Liver (tissue), 9 donors: ENCODE results near the gene TMTC2. TPM values are rescaled to one million over a fixed set of nuclear protein-coding genes. Genes with fewer than 3 reads are reported as not detected.

Source experiments
- DNase-seq: peaks from one replicate; pipeline ENCODE4 v3.0.0-alpha.2; 2017; ENCODE audit warnings: low spot score
- H3K27ac ChIP-seq, 2 donors: one replicate each; pipeline ENCODE4 v1.7.0; 2013; ENCODE audit warnings: inconsistent platforms in 2 of 2, low read length in 2 of 2, control low read depth in 1 of 2, low read depth in 1 of 2, mild to moderate bottlenecking in 1 of 2
- H3K27me3 ChIP-seq, 4 donors: one replicate each; pipeline versions ENCODE4 v1.6.1 to v1.7.0; 2013; ENCODE audit warnings: low read length in 3 of 4, inconsistent platforms in 1 of 4, mild to moderate bottlenecking in 1 of 4, moderate library complexity in 1 of 4; ENCODE audit not compliant: control insufficient read depth in 4 of 4, insufficient read depth in 4 of 4
- H3K36me3 ChIP-seq, 4 donors: one replicate each; pipeline versions ENCODE4 v1.6.1 to v1.7.0; 2013; ENCODE audit warnings: low read length in 3 of 4, mild to moderate bottlenecking in 3 of 4, low read depth in 1 of 4, moderate library complexity in 1 of 4; ENCODE audit not compliant: control insufficient read depth in 4 of 4, insufficient read depth in 3 of 4
- H3K4me1 ChIP-seq, 4 donors: one replicate each; pipeline versions ENCODE4 v1.6.1 to v1.7.0; 2013; ENCODE audit warnings: low read length in 3 of 4, mild to moderate bottlenecking in 3 of 4, moderate library complexity in 1 of 4; ENCODE audit not compliant: control insufficient read depth in 4 of 4, insufficient read depth in 4 of 4
- H3K4me3 ChIP-seq, 3 donors: one replicate each; pipeline versions ENCODE4 v1.6.1 to v1.7.0; 2013; ENCODE audit warnings: low read length in 3 of 3, control low read depth in 1 of 3, low read depth in 1 of 3, mild to moderate bottlenecking in 1 of 3
- H3K9ac ChIP-seq, 2 donors: one replicate each; pipeline ENCODE4 v1.7.0; 2013; ENCODE audit warnings: low read length in 2 of 2, mild to moderate bottlenecking in 2 of 2, moderate library complexity in 2 of 2, control low read depth in 1 of 2, low read depth in 1 of 2
- H3K9me3 ChIP-seq, 4 donors: one replicate each; pipeline versions ENCODE4 v1.6.1 to v1.7.0; 2013; ENCODE audit warnings: low read length in 3 of 4; ENCODE audit not compliant: control insufficient read depth in 4 of 4
- EGR1 ChIP-seq, 2 donors: IDR thresholded peaks; 2 replicates each; pipeline ENCODE4 v1.6.1; 2016 to 2018; ENCODE audit warnings: antibody characterized with exemption in 2 of 2, low read depth in 2 of 2
- FOXA1 ChIP-seq: IDR thresholded peaks from 2 replicates; pipeline ENCODE4 v1.6.1; 2016; ENCODE audit warnings: antibody characterized with exemption
- FOXA2 ChIP-seq: IDR thresholded peaks from 2 replicates; pipeline ENCODE4 v1.6.1; 2016; ENCODE audit warnings: antibody characterized with exemption
- GABPA ChIP-seq, 2 donors: IDR thresholded peaks in 1 of 2; conservative IDR thresholded peaks in 1 of 2; 2 replicates each; pipeline ENCODE4 v1.6.1; 2016; ENCODE audit warnings: antibody characterized with exemption in 2 of 2, mild to moderate bottlenecking in 1 of 2, moderate library complexity in 1 of 2
- HNF4A ChIP-seq, 2 donors: conservative IDR thresholded peaks; 2 replicates each; pipeline ENCODE4 v1.6.1; 2016; ENCODE audit warnings: antibody characterized with exemption in 2 of 2, mild to moderate bottlenecking in 2 of 2
- HNF4G ChIP-seq: IDR thresholded peaks from 2 replicates; pipeline ENCODE4 v1.6.1; 2016; ENCODE audit warnings: antibody characterized with exemption
- MAX ChIP-seq: IDR thresholded peaks from 2 replicates; pipeline ENCODE4 v1.6.1; 2016; ENCODE audit warnings: antibody characterized with exemption
- NR2F2 ChIP-seq: IDR thresholded peaks from 2 replicates; pipeline ENCODE4 v1.6.1; 2016; ENCODE audit warnings: antibody characterized with exemption
- RAD21 ChIP-seq, 2 donors: IDR thresholded peaks; 2 replicates each; pipeline ENCODE4 v1.6.1; 2016; ENCODE audit warnings: antibody characterized with exemption in 2 of 2, mild to moderate bottlenecking in 2 of 2
- REST ChIP-seq: IDR thresholded peaks from 2 replicates; pipeline ENCODE4 v1.6.1; 2016; ENCODE audit warnings: antibody characterized with exemption, mild to moderate bottlenecking
- RXRA ChIP-seq, 2 donors: IDR thresholded peaks; 2 replicates each; pipeline ENCODE4 v1.6.1; 2017 to 2018; ENCODE audit warnings: antibody characterized with exemption in 2 of 2, mild to moderate bottlenecking in 1 of 2
- SP1 ChIP-seq: IDR thresholded peaks from 2 replicates; pipeline ENCODE4 v1.6.1; 2018; ENCODE audit warnings: antibody characterized with exemption, mild to moderate bottlenecking
- TAF1 ChIP-seq: conservative IDR thresholded peaks from 2 replicates; pipeline ENCODE4 v1.6.1; 2016; ENCODE audit warnings: antibody characterized with exemption, mild to moderate bottlenecking
- YY1 ChIP-seq: IDR thresholded peaks from 2 replicates; pipeline ENCODE4 v1.6.1; 2016; ENCODE audit warnings: antibody characterized with exemption, mild to moderate bottlenecking
- WGBS: extraction: QIAGEN DNeasy Blood & Tissue Kit; methylation state at CpG from one replicate; pipeline ENCODE4 v1.1.7; 2013; 5-methylcytosine and 5-hydroxymethylcytosine counted together
- polyA plus RNA-seq, 2 donors: library from polyadenylated mRNA; stranded (reverse) in 1 of 2; unstranded in 1 of 2; fragments of 200-250 nt in 1 of 2; fragments of >200 nt in 1 of 2; fragmentation: Nextera tagmentation in 1 of 2; extraction: Ambion mirVana in 1 of 2; gene quantifications; one replicate each; pipeline versions ENCODE4 v1.2.1 to v1.2.3, GENCODE V29; 2013 to 2015
- total RNA-seq, 2 donors: library from RNA; depleted of rRNA; stranded (reverse); fragments of >200 nt; gene quantifications; one replicate each; pipeline ENCODE4 v1.2.3, GENCODE V29; 2014
- TF ChIP-seq, protein P1 (sequence below): IDR thresholded peaks from 2 replicates; pipeline ENCODE4 v1.6.1; 2016; ENCODE audit warnings: antibody characterized with exemption
- TF ChIP-seq, protein P2 (sequence below): IDR thresholded peaks from 2 replicates; pipeline ENCODE4 v1.6.1; 2016; ENCODE audit warnings: antibody characterized with exemption
- TF ChIP-seq, protein P3 (sequence below): fragments of 150-350 bp; IDR thresholded peaks from 2 replicates; pipeline ENCODE4 v1.5.1; 2017; ENCODE audit warnings: improper control_type of control experiment, low read depth, low read length; ENCODE audit not compliant: missing input control
- donor health status: healthy.
- donor health status: healthy.
- donor health status: healthy.
- donor health status: healthy.
- donor health status: healthy.

TMTC2 gene
- total and polyA plus RNA-seq, 4 donors, result 0.36 to 3.0 (median 0.61) TPM

- TF ChIP-seq TAF1, result no peak
Measured at GRCh38 chr12:82673698-82674097, 13.0 kb upstream of the TMTC2 start (continued).

GRCh38 chr12:82675246-82675645, 11.5 kb upstream of the TMTC2 start:
- H3K36me3 ChIP-seq, result no peaks in the 10 kb centered on the region
- H3K27ac ChIP-seq, result no peak overlapping the region
- WGBS, result 83% methylated on average over 3 of the region's 3 CpGs
- no peaks in the 10 kb centered on the region for H3K27me3 ChIP-seq
- TF ChIP-seq NR2F2, result no peak
- TF ChIP-seq, protein P1, sequence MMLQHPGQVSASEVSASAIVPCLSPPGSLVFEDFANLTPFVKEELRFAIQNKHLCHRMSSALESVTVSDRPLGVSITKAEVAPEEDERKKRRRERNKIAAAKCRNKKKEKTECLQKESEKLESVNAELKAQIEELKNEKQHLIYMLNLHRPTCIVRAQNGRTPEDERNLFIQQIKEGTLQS, result no peak
- no peak for TF ChIP-seq HNF4A (conservative IDR thresholded peaks at IDR 0.05)
- H3K4me3 ChIP-seq, result no peak overlapping the region
- peaks cover 0 to 3% (median 0%) of the 10 kb centered on the region in 4 donors for H3K9me3 ChIP-seq
- no peak overlapping the region for H3K9ac ChIP-seq
- H3K4me1 ChIP-seq, result no peaks in the 10 kb centered on the region
- DNase-seq, result no peak

DNA sequence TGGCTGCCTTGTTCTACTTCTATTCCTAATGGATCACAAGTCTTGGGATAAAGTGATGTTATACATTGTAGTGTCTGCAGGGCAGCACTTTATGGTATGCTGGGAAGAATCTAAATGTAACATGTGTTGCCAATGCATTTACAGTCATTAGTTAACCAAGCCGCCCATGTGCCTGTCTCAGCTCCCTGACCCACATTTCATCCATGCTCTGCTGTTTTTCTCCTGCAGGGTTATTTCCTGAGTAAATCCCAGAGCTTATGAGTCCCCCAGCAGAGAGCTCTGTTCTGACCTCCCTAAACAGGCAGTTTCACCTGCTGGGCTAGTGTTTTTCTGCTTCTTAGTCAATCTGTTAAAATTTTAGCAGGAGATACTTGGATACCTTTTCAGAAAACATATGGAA, 4.4 kb upstream of the TMTC2 start:
- TF ChIP-seq MAX, result no peak
- no peak for TF ChIP-seq FOXA1
- Histone ChIP-seq H3K9ac (no peak overlapping the region), H3K9me3 (no peaks in the 10 kb centered on the region), H3K27ac (no peak overlapping the region), H3K27me3 (no peaks in the 10 kb centered on the region), H3K4me3 (no peak overlapping the region), H3K4me1 (peaks cover 0 to 9% (median 3%) of the 10 kb centered on the region in 4 donors), H3K36me3 (no peaks in the 10 kb centered on the region)
- no peak for DNase-seq
- WGBS, result 75% methylated on average over 1 of the region's 1 CpG

DNA sequence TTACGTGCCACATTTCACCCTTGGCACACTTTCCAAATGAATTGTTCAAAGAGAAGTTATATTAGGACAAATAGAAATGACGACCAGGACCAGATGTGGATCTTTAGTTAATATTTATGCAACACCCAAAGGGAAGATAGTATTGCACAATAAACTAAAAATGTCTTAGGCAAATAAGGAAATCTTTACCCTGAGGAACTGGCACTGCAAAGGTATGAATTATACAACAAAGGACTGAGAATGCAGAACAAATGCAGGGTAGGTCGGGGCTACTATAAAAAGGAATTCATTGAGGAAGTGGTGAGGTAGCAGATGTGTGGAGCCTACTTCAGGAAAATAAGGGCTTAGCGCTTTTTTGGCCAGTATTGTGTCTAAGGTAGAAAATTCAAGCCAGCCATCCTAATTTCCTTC, 3.9 kb upstream of the TMTC2 start:
- no peaks in the 10 kb centered on the region for H3K9me3 ChIP-seq
- peaks cover 0 to 14% (median 8%) of the 10 kb centered on the region in 4 donors for H3K4me1 ChIP-seq
- WGBS, result 24% methylated on average over 4 of the region's 4 CpGs
- no peak overlapping the region for H3K4me3 ChIP-seq
- DNase-seq, result no peak
- H3K36me3 ChIP-seq, result no peaks in the 10 kb centered on the region
- no peaks in the 10 kb centered on the region for H3K27me3 ChIP-seq
- no peak overlapping the region for H3K27ac ChIP-seq
- TF ChIP-seq HNF4G, result no peak
- TF ChIP-seq YY1, result no peak
- TF ChIP-seq, protein P2, sequence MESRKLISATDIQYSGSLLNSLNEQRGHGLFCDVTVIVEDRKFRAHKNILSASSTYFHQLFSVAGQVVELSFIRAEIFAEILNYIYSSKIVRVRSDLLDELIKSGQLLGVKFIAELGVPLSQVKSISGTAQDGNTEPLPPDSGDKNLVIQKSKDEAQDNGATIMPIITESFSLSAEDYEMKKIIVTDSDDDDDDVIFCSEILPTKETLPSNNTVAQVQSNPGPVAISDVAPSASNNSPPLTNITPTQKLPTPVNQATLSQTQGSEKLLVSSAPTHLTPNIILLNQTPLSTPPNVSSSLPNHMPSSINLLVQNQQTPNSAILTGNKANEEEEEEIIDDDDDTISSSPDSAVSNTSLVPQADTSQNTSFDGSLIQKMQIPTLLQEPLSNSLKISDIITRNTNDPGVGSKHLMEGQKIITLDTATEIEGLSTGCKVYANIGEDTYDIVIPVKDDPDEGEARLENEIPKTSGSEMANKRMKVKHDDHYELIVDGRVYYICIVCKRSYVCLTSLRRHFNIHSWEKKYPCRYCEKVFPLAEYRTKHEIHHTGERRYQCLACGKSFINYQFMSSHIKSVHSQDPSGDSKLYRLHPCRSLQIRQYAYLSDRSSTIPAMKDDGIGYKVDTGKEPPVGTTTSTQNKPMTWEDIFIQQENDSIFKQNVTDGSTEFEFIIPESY, result no peak
- no peak for TF ChIP-seq MAX
- no peak for TF ChIP-seq RXRA (IDR thresholded peaks at IDR 0.05)
- TF ChIP-seq, protein P3, sequence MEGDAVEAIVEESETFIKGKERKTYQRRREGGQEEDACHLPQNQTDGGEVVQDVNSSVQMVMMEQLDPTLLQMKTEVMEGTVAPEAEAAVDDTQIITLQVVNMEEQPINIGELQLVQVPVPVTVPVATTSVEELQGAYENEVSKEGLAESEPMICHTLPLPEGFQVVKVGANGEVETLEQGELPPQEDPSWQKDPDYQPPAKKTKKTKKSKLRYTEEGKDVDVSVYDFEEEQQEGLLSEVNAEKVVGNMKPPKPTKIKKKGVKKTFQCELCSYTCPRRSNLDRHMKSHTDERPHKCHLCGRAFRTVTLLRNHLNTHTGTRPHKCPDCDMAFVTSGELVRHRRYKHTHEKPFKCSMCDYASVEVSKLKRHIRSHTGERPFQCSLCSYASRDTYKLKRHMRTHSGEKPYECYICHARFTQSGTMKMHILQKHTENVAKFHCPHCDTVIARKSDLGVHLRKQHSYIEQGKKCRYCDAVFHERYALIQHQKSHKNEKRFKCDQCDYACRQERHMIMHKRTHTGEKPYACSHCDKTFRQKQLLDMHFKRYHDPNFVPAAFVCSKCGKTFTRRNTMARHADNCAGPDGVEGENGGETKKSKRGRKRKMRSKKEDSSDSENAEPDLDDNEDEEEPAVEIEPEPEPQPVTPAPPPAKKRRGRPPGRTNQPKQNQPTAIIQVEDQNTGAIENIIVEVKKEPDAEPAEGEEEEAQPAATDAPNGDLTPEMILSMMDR, result no peak
- no peak for TF ChIP-seq TAF1
- TF ChIP-seq EGR1 (IDR thresholded peaks at IDR 0.05; ENCODE audit: low read depth in 2 of 2), result no peak
- no peak for TF ChIP-seq GABPA (IDR thresholded peaks at IDR 0.05 in 1 of 2, conservative IDR thresholded peaks at IDR 0.05 in 1 of 2)
- no peak for TF ChIP-seq SP1
- TF ChIP-seq REST, result no peak
- TF ChIP-seq FOXA1, result no peak
- TF ChIP-seq FOXA2, result no peak
- TF ChIP-seq, protein P1, result no peak
- TF ChIP-seq RAD21 (IDR thresholded peaks at IDR 0.05), result no peak
- TF ChIP-seq HNF4A (conservative IDR thresholded peaks at IDR 0.05), result no peak
- no peak for TF ChIP-seq NR2F2
- no peak overlapping the region for H3K9ac ChIP-seq
